Measurements from ENCODE around the gene DUXB.
A peak's percentile ranks its signal among the peaks of the same experiment; 100 is the strongest.

DUXB gene

GRCh38 chr16:75660726-75661302, 40.4 kb downstream of the DUXB start:
- no peak for DNase-seq (ENCODE audit: low spot score)

DNA sequence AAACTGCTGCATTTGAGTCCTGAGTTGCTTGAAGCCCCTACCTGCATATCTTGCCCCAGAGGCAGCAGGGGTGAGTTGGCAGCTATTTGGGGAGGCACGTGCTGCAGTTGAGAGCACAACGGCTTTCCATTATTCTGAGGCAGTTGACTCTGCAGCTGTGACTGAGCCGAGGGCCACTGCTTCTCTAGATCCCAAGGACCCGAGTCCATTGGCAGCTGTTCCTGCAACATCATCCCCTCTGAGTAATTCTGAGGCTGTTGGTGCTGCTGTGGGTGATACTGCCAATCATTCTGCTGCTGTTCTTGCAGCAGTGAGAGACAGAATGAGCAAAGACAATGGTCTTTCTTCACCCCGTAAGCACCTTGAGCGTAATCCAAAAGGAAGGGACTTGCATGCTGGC, 40.9 kb downstream of the DUXB start:
- peak; percentile 73 for DNase-seq (ENCODE audit: low spot score)

- no peak for DNase-seq (ENCODE audit: low spot score)
These were observed 43.1 kb downstream of the DUXB start for GRCh38 chr16:75658175-75658574.

GRCh38 chr16:75653922-75654321, 47.3 kb downstream of the DUXB start:
- no peak for DNase-seq (ENCODE audit: low spot score)

DNA sequence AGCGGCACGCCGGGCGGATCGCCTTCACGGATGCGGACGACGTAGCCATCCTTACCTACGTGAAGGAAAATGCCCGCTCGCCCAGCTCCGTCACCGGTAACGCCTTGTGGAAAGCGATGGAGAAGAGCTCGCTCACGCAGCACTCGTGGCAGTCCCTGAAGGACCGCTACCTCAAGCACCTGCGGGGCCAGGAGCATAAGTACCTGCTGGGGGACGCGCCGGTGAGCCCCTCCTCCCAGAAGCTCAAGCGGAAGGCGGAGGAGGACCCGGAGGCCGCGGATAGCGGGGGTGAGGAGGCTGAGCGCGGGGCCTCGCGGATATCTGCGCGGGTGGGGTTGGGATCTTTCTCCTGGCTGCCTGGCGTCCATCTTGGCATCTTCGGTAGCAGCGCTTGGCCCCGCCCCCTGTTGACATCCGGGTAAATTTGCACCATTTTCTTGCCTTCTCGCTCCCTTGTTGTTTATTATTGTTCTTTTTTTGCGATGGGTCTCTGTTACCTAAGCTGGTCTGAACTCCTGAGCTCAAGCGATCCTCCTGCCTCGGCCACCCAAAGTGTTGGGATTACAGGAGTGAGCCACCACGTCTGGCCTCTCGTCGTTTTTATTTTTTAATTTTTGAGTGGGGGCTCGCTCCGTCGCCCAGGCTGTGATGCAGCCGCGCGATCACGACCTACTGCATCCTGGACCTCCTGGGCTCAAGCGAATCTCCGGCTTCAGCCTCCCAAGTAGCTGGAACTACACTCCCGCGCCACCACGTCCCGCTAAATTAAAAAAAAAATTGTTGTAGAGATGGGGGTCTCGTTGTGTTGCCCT, 52.8 kb downstream of the DUXB start:
- DNase-seq (ENCODE audit: low spot score): peak; percentile 80

GRCh38 chr16:75647492-75648264, 53.6 kb downstream of the DUXB start, which contains the start of the genes KARS1 and TERF2IP:
KARS1 (minus strand) TSS chr16:75647665; CDS start chr16:75647639, 26 bp downstream.
TERF2IP (plus strand) TSS chr16:75647773; CDS start chr16:75647883, 110 bp downstream.
- peak; percentile 96 for DNase-seq (ENCODE audit: low spot score)

DNA sequence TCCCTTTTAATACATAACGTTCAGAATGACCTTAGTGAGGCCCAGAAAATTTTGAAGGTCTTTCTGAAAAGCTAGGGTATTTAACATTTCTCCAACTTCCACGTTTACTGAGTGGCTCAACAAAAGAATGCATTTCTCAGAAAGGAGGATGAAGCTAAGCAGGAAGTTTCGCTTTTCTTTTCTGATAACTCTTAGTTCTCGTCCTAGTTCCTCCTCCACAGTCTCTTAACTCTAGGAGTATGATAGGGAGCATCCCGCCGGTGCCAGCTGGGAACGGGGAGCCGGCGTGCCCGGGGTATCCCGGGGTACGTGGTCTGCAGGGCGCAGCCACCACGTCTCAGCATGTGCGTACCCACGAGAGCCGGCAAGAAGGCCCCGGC, 54.2 kb downstream of the DUXB start:
- DNase-seq (ENCODE audit: low spot score): no peak

DNA sequence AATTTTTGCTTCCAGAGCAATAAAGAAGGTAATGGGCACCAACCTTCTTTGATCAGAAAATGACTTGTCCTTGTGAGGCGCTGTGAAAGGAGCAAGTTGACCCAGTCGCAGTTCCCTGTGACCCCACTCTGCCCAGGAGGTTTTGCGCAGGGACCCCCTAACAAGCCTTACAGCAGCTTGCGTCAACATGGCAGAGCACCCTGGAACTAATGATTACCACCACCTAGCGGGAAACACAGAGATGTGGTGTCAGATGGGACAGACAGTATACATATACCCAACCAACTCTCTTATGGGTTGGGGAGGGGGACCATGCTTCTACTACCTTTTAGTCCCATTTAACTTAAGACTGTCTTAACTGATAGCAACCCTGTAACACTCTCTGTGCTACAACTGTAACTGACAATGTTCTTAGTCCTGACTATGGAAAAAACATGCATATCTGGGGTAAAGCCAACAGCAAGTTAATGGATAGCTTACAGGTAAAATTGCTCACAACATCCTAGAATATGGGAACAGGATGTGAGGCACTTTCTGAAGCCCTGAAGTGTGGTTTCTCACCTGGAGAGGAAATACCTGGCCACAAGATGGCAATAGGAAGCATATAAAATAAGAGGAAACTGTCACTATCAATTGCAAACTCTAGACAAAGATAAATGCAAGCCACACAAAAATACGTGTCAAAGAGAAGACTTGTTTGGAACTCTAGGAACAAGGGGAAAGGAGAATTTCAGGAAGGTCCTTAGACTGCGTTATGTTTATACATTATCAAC, 56.8 kb downstream of the DUXB start:
- DNase-seq (ENCODE audit: low spot score): no peak
